ENCODE results near the gene UNC119. TPM values are rescaled to one million over a fixed set of nuclear protein-coding genes. Genes with fewer than 3 reads are reported as not detected.

UNC119 gene
- polyA plus RNA-seq, 1 donor (not counting 4 experiments of a cell fraction or from before 2014, with no cell fraction given), result 60.0 TPM

- peaks cover 3% of the 10 kb centered on the region for H3K27me3 ChIP-seq (ENCODE audit: control insufficient read depth, extremely low read depth, insufficient read depth, low read length)
- no peak for DNase-seq (ENCODE audit: low read depth, low spot score)
- no peaks in the 10 kb centered on the region for H3K36me3 ChIP-seq (ENCODE audit: control insufficient read depth in 2 of 2, extremely low read depth in 1 of 2, insufficient read depth in 2 of 2, low read length in 2 of 2)
- no peaks in the 10 kb centered on the region for H3K9me1 ChIP-seq (ENCODE audit: control insufficient read depth, extremely low read depth, insufficient read depth, low read length)
- no peak overlapping the region for H3K27ac ChIP-seq (ENCODE audit: control insufficient read depth, insufficient read depth, low read length)
- no peak overlapping the region for H2AFZ ChIP-seq (ENCODE audit: control insufficient read depth, low read length)
- no peak for FAIRE-seq
- dilution Hi-C loops (cut with MboI; ENCODE audit: extremely low pct_ligation_motif_present, low sequenced_read_pairs), result no loop called here
- TF ChIP-seq CTCF (optimal IDR thresholded peaks at IDR 0.05 in 1 of 3, IDR thresholded peaks at IDR 0.05 in 1 of 3, conservative IDR thresholded peaks at IDR 0.05 in 1 of 3; ENCODE audit: extremely low read depth in 1 of 3, insufficient read depth in 2 of 3, low read length in 3 of 3), result no peak
- TF ChIP-seq EZH2 (IDR thresholded peaks at IDR 0.05; ENCODE audit: low read length), result no peak
- no peaks in the 10 kb centered on the region for H3K4me1 ChIP-seq (ENCODE audit: control insufficient read depth, extremely low read depth, insufficient read depth, low read length)
- H3K9ac ChIP-seq (ENCODE audit: control insufficient read depth, extremely low read depth, insufficient read depth, low read length), result no peak overlapping the region
- no peaks in the 10 kb centered on the region for H3K79me2 ChIP-seq (ENCODE audit: control insufficient read depth, insufficient read depth, low read length)
- no peaks in the 10 kb centered on the region for H3K9me3 ChIP-seq (ENCODE audit: control insufficient read depth, low read depth, low read length)
- no peak overlapping the region for H3K4me3 ChIP-seq (ENCODE audit: control insufficient read depth in 2 of 3, extremely low read depth in 1 of 3, insufficient read depth in 2 of 3, low read depth in 1 of 3, low read length in 3 of 3)
- H3K4me2 ChIP-seq (ENCODE audit: control insufficient read depth, extremely low read depth, insufficient read depth, low read depth, low read length), result no peak overlapping the region
- peaks cover 3% of the 10 kb centered on the region for H4K20me1 ChIP-seq (ENCODE audit: control insufficient read depth, extremely low read depth, insufficient read depth, low read length)
These were observed 53.6 kb downstream of the UNC119 start for GRCh38 chr17:28498652-28499363.

DNA sequence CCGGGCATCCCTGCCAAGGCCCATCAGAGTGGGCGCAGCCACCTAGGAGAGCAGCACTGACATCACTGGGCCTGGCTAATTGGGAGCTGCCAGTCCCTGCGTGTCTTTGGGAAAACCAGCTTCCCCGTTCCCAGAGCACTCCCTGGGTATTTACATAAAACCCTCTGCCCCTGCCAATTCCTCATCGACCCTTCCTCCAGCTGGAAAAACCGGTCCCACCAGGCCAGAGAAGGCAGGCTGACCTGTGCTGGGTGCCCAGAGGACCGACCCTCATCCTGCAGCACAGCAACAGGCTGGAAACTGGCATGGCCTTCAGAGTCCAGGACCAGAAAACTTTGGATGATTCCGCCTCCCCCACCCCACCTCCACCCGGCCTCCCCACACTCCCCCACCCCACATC lies 54.5 kb downstream of the UNC119 start:
- Histone ChIP-seq H3K4me2 (ENCODE audit: control insufficient read depth, extremely low read depth, insufficient read depth, low read depth, low read length) (no peak overlapping the region), H3K9ac (ENCODE audit: control insufficient read depth, extremely low read depth, insufficient read depth, low read length) (no peak overlapping the region), H3K9me1 (ENCODE audit: control insufficient read depth, extremely low read depth, insufficient read depth, low read length) (no peaks in the 10 kb centered on the region), H2AFZ (ENCODE audit: control insufficient read depth, low read length) (no peak overlapping the region), H3K79me2 (ENCODE audit: control insufficient read depth, insufficient read depth, low read length) (no peaks in the 10 kb centered on the region), H3K27ac (ENCODE audit: control insufficient read depth, insufficient read depth, low read length) (no peak overlapping the region), H3K9me3 (ENCODE audit: control insufficient read depth, low read depth, low read length) (no peaks in the 10 kb centered on the region), H4K20me1 (ENCODE audit: control insufficient read depth, extremely low read depth, insufficient read depth, low read length) (peaks cover 3% of the 10 kb centered on the region), H3K4me1 (ENCODE audit: control insufficient read depth, extremely low read depth, insufficient read depth, low read length) (no peaks in the 10 kb centered on the region), H3K36me3 (ENCODE audit: control insufficient read depth in 2 of 2, extremely low read depth in 1 of 2, insufficient read depth in 2 of 2, low read length in 2 of 2) (no peaks in the 10 kb centered on the region), H3K27me3 (ENCODE audit: control insufficient read depth, extremely low read depth, insufficient read depth, low read length) (peaks cover 3% of the 10 kb centered on the region), H3K4me3 (ENCODE audit: control insufficient read depth in 2 of 3, extremely low read depth in 1 of 3, insufficient read depth in 2 of 3, low read depth in 1 of 3, low read length in 3 of 3) (no peak overlapping the region)
- no peak for FAIRE-seq
- DNase-seq (ENCODE audit: low read depth, low spot score), result no peak
- TF ChIP-seq EZH2 (IDR thresholded peaks at IDR 0.05; ENCODE audit: low read length) (no peak), CTCF (optimal IDR thresholded peaks at IDR 0.05 in 1 of 3, IDR thresholded peaks at IDR 0.05 in 1 of 3, conservative IDR thresholded peaks at IDR 0.05 in 1 of 3; ENCODE audit: extremely low read depth in 1 of 3, insufficient read depth in 2 of 3, low read length in 3 of 3) (no peak)
- dilution Hi-C loops (cut with MboI; ENCODE audit: extremely low pct_ligation_motif_present, low sequenced_read_pairs), result no loop called here

Other genes with a start within 250 kb of the UNC119 start
- 12.6 to 50.9 TPM (median 29.9 TPM) in 3 replicates for gene TMEM97, start 233.4 kb downstream of the UNC119 start, polyA plus RNA-seq
- 19.9 to 28.7 TPM (median 27.1 TPM) in 3 replicates for gene IFT20, start 217.2 kb downstream of the UNC119 start, polyA plus RNA-seq
- 63.1 to 84.6 TPM (median 82.0 TPM) in 3 replicates for gene TNFAIP1, start 216.9 kb downstream of the UNC119 start, polyA plus RNA-seq
- gene POLDIP2, start 195.1 kb downstream of the UNC119 start, polyA plus RNA-seq, result 88.7 to 105 TPM (median 90.2 TPM) in 3 replicates
- gene SEBOX, start 187.4 kb downstream of the UNC119 start, polyA plus RNA-seq, result not detected in 3 replicates
- gene VTN, start 182.3 kb downstream of the UNC119 start, polyA plus RNA-seq, result 0.05 TPM in 1 of 3 replicates, not detected in the others
- 0.55 to 1.6 TPM (median 0.90 TPM) in 3 replicates for gene SARM1, start 180.9 kb downstream of the UNC119 start, polyA plus RNA-seq
- gene SLC46A1, start 146.4 kb downstream of the UNC119 start, polyA plus RNA-seq, result 1.7 to 1.9 TPM (median 1.9 TPM) in 3 replicates
- not detected in 3 replicates for gene SLC13A2, start 79.0 kb downstream of the UNC119 start, polyA plus RNA-seq
- 0.01 to 0.66 TPM (median 0.29 TPM) in 3 replicates for gene FOXN1, start 46.3 kb downstream of the UNC119 start, polyA plus RNA-seq
- gene PIGS, start 18.9 kb upstream of the UNC119 start, polyA plus RNA-seq, result 21.8 to 52.1 TPM (median 33.6 TPM) in 3 replicates
- gene ALDOC, start 24.3 kb upstream of the UNC119 start, polyA plus RNA-seq, result 24.2 to 44.9 TPM (median 32.5 TPM) in 3 replicates
- gene SPAG5, start 46.4 kb upstream of the UNC119 start, polyA plus RNA-seq, result 6.2 to 21.1 TPM (median 16.6 TPM) in 3 replicates
- gene RSKR, start 61.6 kb upstream of the UNC119 start, polyA plus RNA-seq, result 3.9 to 7.4 TPM (median 6.6 TPM) in 3 replicates
- gene BLTP2, start 92.5 kb upstream of the UNC119 start, polyA plus RNA-seq, result 98.2 to 133 TPM (median 106 TPM) in 3 replicates
- 61.5 to 86.8 TPM (median 68.0 TPM) in 3 replicates for gene SDF2, start 109.3 kb upstream of the UNC119 start, polyA plus RNA-seq
- 27.3 to 33.1 TPM (median 32.1 TPM) in 3 replicates for gene SUPT6H, start 109.6 kb upstream of the UNC119 start, polyA plus RNA-seq
- gene PROCA1, start 159.3 kb upstream of the UNC119 start, polyA plus RNA-seq, result 0.33 to 0.62 TPM (median 0.39 TPM) in 3 replicates
- gene RAB34, start 165.2 kb upstream of the UNC119 start, polyA plus RNA-seq, result 115 to 180 TPM (median 134 TPM) in 3 replicates
- 976 to 1,971 TPM (median 1,096 TPM) in 3 replicates for gene RPL23A, start 167.4 kb upstream of the UNC119 start, polyA plus RNA-seq
- gene TLCD1, start 173.6 kb upstream of the UNC119 start, polyA plus RNA-seq, result 12.0 to 14.7 TPM (median 14.0 TPM) in 3 replicates
- gene NEK8, start 176.2 kb upstream of the UNC119 start, polyA plus RNA-seq, result 4.1 to 6.2 TPM (median 4.3 TPM) in 3 replicates
- gene TRAF4, start 191.4 kb upstream of the UNC119 start, polyA plus RNA-seq, result 57.3 to 69.4 TPM (median 60.5 TPM) in 3 replicates